Keratinocyte (primary cell): ENCODE results near the gene TMA7. TPM values are rescaled to one million over a fixed set of nuclear protein-coding genes. Genes with fewer than 3 reads are reported as not detected.

ENCODE experiments used
- DNase-seq: peaks from one replicate; pipeline ENCODE4 v3.0.0-alpha.2; 2011; ENCODE audit warnings: low read depth, missing footprints, low spot score
- FAIRE-seq: peaks from 2 replicates; lab custom pipeline; 2011; peaks lifted over from hg19 to GRCh38; lab: Jason Lieb, UNC
- H2AFZ ChIP-seq: 2 replicates; pipeline ENCODE4 v1.6.0; 2012; ENCODE audit warnings: low read length, control low read depth, inconsistent platforms; ENCODE audit not compliant: control insufficient read depth
- H3K27ac ChIP-seq: 2 replicates; pipeline ENCODE4 v1.5.1; 2011; ENCODE audit warnings: low read length; ENCODE audit not compliant: control insufficient read depth, insufficient read depth
- H3K27me3 ChIP-seq: 3 replicates; pipeline ENCODE4 v1.6.0; 2011; ENCODE audit warnings: low read length; ENCODE audit not compliant: control insufficient read depth, insufficient read depth; ENCODE audit errors: extremely low read depth
- H3K36me3 ChIP-seq, 2 experiments: 2 replicates in 1 of 2; 3 replicates in 1 of 2; pipeline ENCODE4 v1.5.1; 2011; ENCODE audit warnings: low read length in 2 of 2, mild to moderate bottlenecking in 1 of 2; ENCODE audit not compliant: control insufficient read depth in 2 of 2, insufficient read depth in 2 of 2; ENCODE audit errors: extremely low read depth in 1 of 2
- H3K4me1 ChIP-seq: 3 replicates; pipeline ENCODE4 v1.5.1; 2011; ENCODE audit warnings: low read length; ENCODE audit not compliant: control insufficient read depth, insufficient read depth; ENCODE audit errors: extremely low read depth
- H3K4me2 ChIP-seq: 3 replicates; pipeline ENCODE4 v1.6.0; 2011; ENCODE audit warnings: low read depth, low read length; ENCODE audit not compliant: control insufficient read depth, insufficient read depth; ENCODE audit errors: extremely low read depth
- H3K4me3 ChIP-seq, 3 experiments: fragments of 200-600 bp in 1 of 3; sonication (generic) in 1 of 3; 2 replicates in 2 of 3; 3 replicates in 1 of 3; pipeline ENCODE4 v1.5.1; 2011 to 2016; ENCODE audit warnings: low read length in 3 of 3, mild to moderate bottlenecking in 3 of 3, control low read depth in 2 of 3, inconsistent platforms in 1 of 3, low read depth in 1 of 3, mixed read lengths in 1 of 3, mixed run types in 1 of 3, moderate library complexity in 1 of 3; ENCODE audit not compliant: control insufficient read depth in 2 of 3, insufficient read depth in 2 of 3; ENCODE audit errors: extremely low read depth in 1 of 3
- H3K79me2 ChIP-seq: 2 replicates; pipeline ENCODE4 v1.6.0; 2012; ENCODE audit warnings: low read length; ENCODE audit not compliant: control insufficient read depth, insufficient read depth
- H3K9ac ChIP-seq: 3 replicates; pipeline ENCODE4 v1.6.0; 2011; ENCODE audit warnings: low read length; ENCODE audit not compliant: control insufficient read depth, insufficient read depth; ENCODE audit errors: extremely low read depth
- H3K9me1 ChIP-seq: 3 replicates; pipeline ENCODE4 v1.6.0; 2011; ENCODE audit warnings: low read length; ENCODE audit not compliant: control insufficient read depth, insufficient read depth; ENCODE audit errors: extremely low read depth
- H3K9me3 ChIP-seq: 2 replicates; pipeline ENCODE4 v1.5.1; 2012; ENCODE audit warnings: low read depth, low read length; ENCODE audit not compliant: control insufficient read depth
- H4K20me1 ChIP-seq: 3 replicates; pipeline ENCODE4 v1.6.0; 2011; ENCODE audit warnings: low read length; ENCODE audit not compliant: control insufficient read depth, insufficient read depth; ENCODE audit errors: extremely low read depth
- EZH2 ChIP-seq: IDR thresholded peaks from one replicate; pipeline ENCODE4 v1.6.1; 2012; ENCODE audit warnings: inconsistent platforms, mild to moderate bottlenecking, low read length, moderate library complexity
- dilution Hi-C: fragments of 300-500 bp; cut with MboI; formaldehyde crosslinking; loops from one replicate; pipeline ENCODE4 v1.7.0; 2020; ENCODE audit warnings: low sequenced_read_pairs; ENCODE audit not compliant: extremely low pct_ligation_motif_present
- polyA plus RNA-seq, 5 experiments: library from polyadenylated mRNA; depleted of rRNA in 3 of 5; stranded (reverse) in 3 of 5; stranded (forward) in 1 of 5; unstranded in 1 of 5; fragments of >200 nt; gene quantifications; 1 replicate in 1 of 5; 2 replicates in 3 of 5; 3 replicates in 1 of 5; pipeline versions ENCODE4 v1.2.1 to v1.2.3, GENCODE V29; 2011 to 2012; ENCODE audit warnings: missing spikeins in 2 of 5, low read depth in 1 of 5, low replicate concordance in 1 of 5
- TF ChIP-seq, protein P1 (sequence below), 3 experiments: IDR thresholded peaks in 1 of 3; conservative IDR thresholded peaks in 1 of 3; optimal IDR thresholded peaks in 1 of 3; 2 replicates in 2 of 3; 3 replicates in 1 of 3; pipeline versions ENCODE3 to v1.5.1; 2011; ENCODE audit warnings: low read length in 3 of 3, mild to moderate bottlenecking in 3 of 3, moderate library complexity in 2 of 3, control low read depth in 1 of 3, inconsistent platforms in 1 of 3; ENCODE audit not compliant: insufficient read depth in 2 of 3; ENCODE audit errors: extremely low read depth in 1 of 3

Gene TMA7
- polyA plus RNA-seq, 1 donor (not counting 4 experiments of a cell fraction or from before 2014, with no cell fraction given): 418 TPM

DNA sequence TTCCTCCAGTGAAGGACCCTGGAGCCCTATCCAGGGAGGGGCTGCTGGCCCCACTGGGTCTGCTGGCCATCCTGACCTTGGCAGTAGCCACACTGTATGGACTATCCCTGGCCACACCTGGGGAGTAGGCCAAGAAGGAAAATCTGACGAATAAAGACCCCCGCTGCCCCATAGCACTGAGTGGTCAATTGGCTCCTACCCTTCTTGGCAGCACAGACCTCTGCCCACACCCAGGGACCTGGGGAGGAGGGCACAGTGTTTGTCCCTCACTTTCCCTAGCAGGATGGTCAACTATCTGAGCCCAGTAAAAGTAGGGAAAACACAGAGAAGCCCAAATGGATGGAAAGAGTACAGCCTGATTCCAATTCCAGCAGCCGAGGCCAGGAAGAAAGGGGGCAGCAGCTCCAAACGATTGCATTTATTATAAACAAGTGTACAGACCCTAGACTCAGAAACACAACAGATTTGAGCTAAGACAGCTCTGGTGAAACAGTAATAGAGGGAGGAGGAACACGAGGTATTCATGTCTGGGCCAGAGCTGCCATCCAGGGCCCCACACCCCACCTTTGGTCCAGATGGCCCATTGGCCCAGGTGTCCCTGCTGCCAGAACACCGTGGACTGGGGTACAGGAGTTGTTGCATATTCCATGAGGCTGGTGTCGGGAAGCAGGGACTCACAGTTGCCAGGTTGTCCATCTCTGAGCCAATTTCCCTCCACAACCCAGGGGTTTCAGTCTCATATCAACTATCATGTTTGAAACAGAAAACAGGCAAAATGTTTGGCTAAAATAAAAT, 27.6 kb downstream of the TMA7 start:
- Histone ChIP-seq H4K20me1 (no peaks in the 10 kb centered on the region), H3K4me2 (peak overlapping the region; percentile 63), H3K4me3 (peak overlapping the region in 1 of 3 experiments; percentile 19), H2AFZ (no peak overlapping the region), H3K79me2 (peaks cover 52% of the 10 kb centered on the region), H3K4me1 (peaks cover 39% of the 10 kb centered on the region), H3K27ac (peak overlapping the region; percentile 98), H3K9ac (peak overlapping the region; percentile 93), H3K9me1 (no peaks in the 10 kb centered on the region), H3K36me3 (peaks cover 8 to 27% of the 10 kb centered on the region in 2 experiments), H3K27me3 (no peaks in the 10 kb centered on the region), H3K9me3 (no peaks in the 10 kb centered on the region)
- dilution Hi-C loops: no loop called here
- DNase-seq (no peak), FAIRE-seq (no peak)
- no peak for TF ChIP-seq EZH2
- TF ChIP-seq, protein P1, sequence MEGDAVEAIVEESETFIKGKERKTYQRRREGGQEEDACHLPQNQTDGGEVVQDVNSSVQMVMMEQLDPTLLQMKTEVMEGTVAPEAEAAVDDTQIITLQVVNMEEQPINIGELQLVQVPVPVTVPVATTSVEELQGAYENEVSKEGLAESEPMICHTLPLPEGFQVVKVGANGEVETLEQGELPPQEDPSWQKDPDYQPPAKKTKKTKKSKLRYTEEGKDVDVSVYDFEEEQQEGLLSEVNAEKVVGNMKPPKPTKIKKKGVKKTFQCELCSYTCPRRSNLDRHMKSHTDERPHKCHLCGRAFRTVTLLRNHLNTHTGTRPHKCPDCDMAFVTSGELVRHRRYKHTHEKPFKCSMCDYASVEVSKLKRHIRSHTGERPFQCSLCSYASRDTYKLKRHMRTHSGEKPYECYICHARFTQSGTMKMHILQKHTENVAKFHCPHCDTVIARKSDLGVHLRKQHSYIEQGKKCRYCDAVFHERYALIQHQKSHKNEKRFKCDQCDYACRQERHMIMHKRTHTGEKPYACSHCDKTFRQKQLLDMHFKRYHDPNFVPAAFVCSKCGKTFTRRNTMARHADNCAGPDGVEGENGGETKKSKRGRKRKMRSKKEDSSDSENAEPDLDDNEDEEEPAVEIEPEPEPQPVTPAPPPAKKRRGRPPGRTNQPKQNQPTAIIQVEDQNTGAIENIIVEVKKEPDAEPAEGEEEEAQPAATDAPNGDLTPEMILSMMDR (optimal IDR thresholded peaks at IDR 0.05 in 1 of 3, IDR thresholded peaks at IDR 0.05 in 1 of 3, conservative IDR thresholded peaks at IDR 0.05 in 1 of 3; ENCODE audit: extremely low read depth in 1 of 3, insufficient read depth in 2 of 3, low read length in 3 of 3): no peak

DNA sequence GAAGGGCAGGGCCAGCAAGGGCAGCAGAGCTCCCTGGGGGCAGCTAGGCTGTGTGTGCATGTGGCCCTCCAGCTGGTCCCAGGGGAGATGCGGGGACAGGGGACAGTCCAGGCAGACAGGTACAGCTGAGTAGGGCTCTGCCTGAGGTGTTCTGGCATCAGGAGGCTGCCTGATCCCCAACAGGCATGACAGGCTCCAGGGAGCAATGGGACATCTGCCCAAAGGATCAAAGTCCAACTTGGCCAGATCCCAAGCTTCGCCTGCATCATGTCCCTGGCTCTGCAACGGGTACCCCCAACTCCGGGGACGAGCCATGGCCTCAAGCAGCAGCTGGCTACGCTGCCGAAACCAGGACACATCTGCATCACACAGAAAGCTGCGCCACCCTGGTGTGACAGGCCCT, 28.3 kb downstream of the TMA7 start:
- H3K4me3 ChIP-seq: no peak overlapping the region
- H3K4me1 ChIP-seq: peaks cover 42% of the 10 kb centered on the region
- TF ChIP-seq, protein P1 (optimal IDR thresholded peaks at IDR 0.05 in 1 of 3, IDR thresholded peaks at IDR 0.05 in 1 of 3, conservative IDR thresholded peaks at IDR 0.05 in 1 of 3; ENCODE audit: extremely low read depth in 1 of 3, insufficient read depth in 2 of 3, low read length in 3 of 3): no peak
- TF ChIP-seq EZH2: no peak
- H3K79me2 ChIP-seq: peaks cover 52% of the 10 kb centered on the region
- H3K27ac ChIP-seq: no peak overlapping the region
- no peak overlapping the region for H2AFZ ChIP-seq
- H3K27me3 ChIP-seq: no peaks in the 10 kb centered on the region
- H3K9me1 ChIP-seq: no peaks in the 10 kb centered on the region
- FAIRE-seq (no peak), DNase-seq (no peak)
- no peak overlapping the region for H3K4me2 ChIP-seq
- H3K9me3 ChIP-seq: no peaks in the 10 kb centered on the region
- H3K36me3 ChIP-seq: peaks cover 8 to 27% of the 10 kb centered on the region in 2 experiments
- H4K20me1 ChIP-seq: no peaks in the 10 kb centered on the region
- no peak overlapping the region for H3K9ac ChIP-seq
- dilution Hi-C loops: no loop called here
